WI38 (cell line): ENCODE measurements around the gene CATSPERZ.

Experiments used
- H3K4me3 ChIP-seq: 2 replicates; pipeline ENCODE4 v1.5.1; 2011; ENCODE audit warnings: low read depth, mild to moderate bottlenecking, control low read depth, low read length
- CTCF ChIP-seq: IDR thresholded peaks from 2 replicates; pipeline ENCODE4 v1.5.1; 2012; ENCODE audit warnings: low read depth, mild to moderate bottlenecking, control low read depth, low read length

CATSPERZ gene

GRCh38 chr11:64312947-64313346, 12.8 kb downstream of the CATSPERZ start:
- no peak overlapping the region for H3K4me3 ChIP-seq
- TF ChIP-seq CTCF, result no peak

- no peak overlapping the region for H3K4me3 ChIP-seq
These were observed 13.5 kb downstream of the CATSPERZ start for GRCh38 chr11:64313491-64314145.

GRCh38 chr11:64314146-64314804, 14.1 kb downstream of the CATSPERZ start:
- no peak overlapping the region for H3K4me3 ChIP-seq
- 0 out of 2 replicates have a peak, but pooled peaks have one; percentile 15 for TF ChIP-seq CTCF

More at GRCh38 chr11:64313491-64314145, 13.5 kb downstream of the CATSPERZ start:
- no peak for TF ChIP-seq CTCF

GRCh38 chr11:64314805-64315561, 14.8 kb downstream of the CATSPERZ start:
- no peak for TF ChIP-seq CTCF

GRCh38 chr11:64315667-64316526, 15.7 kb downstream of the CATSPERZ start:
- H3K4me3 ChIP-seq, result peak overlapping the region; percentile 75; the same call in 1 of the 2 replicates

More at GRCh38 chr11:64314805-64315561, 14.8 kb downstream of the CATSPERZ start:
- H3K4me3 ChIP-seq, result no peak overlapping the region

GRCh38 chr11:64316672-64317324, 16.6 kb downstream of the CATSPERZ start:
- H3K4me3 ChIP-seq, result peak overlapping the region; percentile 75
- no peak for TF ChIP-seq CTCF
